GM19324 (cell line): ENCODE measurements around the gene NEK10.

Experiments
- ATAC-seq: cut with Tn5 transposase; IDR thresholded peaks from one replicate; pipeline ENCODE4 v1.9.1; 2021; ENCODE audit warnings: mild to moderate bottlenecking, moderate library complexity; ENCODE audit not compliant: unreplicated experiment, low FRiP score

The NEK10 gene

GRCh38 chr3:27127195-27127594 is 242.0 kb downstream of the NEK10 start:
- ATAC-seq: no peak

DNA sequence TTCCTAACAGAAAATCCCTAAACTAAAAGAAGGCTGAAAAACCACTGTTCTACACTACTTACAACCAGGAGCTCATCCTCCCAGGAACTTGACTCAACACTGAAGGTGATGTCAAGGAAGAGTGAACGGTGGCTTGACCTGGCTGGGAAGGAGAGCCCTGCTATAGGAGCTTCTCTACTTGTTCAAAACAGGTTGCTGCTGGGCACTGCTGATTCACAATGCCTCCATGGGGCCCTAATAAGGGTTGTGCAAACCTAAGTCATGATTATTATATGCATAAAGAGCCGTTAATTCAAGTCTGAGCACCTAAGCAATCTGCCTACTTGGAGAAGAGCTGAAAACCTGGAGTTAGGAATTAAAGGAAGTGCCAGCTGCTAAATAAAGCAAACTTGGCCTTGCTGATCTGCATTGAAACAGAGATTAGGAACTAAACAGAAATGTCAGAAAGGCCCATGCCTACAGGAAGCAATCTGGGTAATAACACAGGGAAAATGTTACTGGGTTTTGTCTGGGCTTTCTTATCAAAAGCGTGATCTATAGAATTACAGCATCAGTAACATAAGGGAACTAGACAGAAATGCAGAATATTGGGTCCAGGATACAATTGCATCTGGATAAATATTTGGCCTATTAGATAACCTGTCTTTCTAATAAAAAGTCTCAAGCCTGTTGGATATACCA is 243.2 kb downstream of the NEK10 start:
- no peak for ATAC-seq

DNA sequence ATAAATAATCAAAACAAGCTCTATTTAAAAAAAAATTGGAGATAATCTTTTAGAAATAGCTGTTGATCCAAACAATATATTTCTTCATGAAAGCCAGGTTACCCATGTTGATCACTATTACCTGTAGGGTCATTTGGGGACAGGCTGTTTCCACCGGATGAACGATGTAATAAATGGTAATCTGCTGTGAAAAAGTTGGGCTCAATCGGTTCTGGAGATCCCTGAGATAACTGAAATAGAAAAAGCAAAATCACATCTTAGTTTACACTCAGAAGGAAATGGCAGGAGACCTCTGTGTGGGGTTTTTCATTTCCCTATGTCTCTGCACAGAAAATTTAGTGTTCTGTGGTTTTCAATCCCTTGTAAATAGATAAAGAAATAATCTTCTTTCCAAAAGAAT is 249.5 kb downstream of the NEK10 start:
- ATAC-seq: no peak

DNA sequence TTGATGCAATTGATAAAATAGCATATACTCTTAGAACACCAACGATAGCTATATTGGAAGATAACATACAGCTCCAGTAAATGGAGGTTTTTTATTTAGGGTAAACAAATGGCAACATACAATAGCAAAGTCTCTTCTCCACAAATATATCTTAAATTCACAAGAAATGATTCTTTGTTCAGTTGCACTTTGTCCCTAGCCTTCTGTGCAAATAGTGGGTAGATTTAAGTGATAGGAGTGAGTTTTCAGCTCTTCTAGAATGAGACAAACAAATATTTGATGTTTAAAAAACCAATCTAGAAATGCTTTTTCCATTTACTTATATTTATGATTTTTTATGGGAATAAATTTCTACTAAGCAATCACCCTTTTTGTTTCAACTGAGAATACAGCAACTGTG is 253.8 kb downstream of the NEK10 start:
- ATAC-seq: no peak

GRCh38 chr3:27114684-27115083 is 254.5 kb downstream of the NEK10 start:
- ATAC-seq: no peak

DNA sequence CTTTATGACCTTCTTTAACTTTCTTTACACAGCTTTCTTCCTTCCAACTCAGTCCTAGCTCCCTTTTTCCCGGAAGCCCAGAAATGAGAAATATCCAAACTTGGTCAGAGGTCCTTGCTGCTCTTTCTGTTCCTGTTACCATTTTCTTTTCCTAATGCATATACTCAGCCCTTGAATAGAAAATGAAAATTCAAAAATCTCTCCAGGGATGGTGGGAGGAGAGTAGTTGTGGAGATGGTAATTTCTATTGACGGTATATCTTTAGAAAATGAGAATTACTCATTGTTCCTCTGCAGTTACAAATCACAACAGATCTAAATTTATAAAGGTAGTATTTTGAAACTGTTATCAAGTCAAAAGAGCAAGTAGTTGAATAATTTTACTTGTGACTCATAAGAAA is 255.1 kb downstream of the NEK10 start:
- no peak for ATAC-seq

DNA sequence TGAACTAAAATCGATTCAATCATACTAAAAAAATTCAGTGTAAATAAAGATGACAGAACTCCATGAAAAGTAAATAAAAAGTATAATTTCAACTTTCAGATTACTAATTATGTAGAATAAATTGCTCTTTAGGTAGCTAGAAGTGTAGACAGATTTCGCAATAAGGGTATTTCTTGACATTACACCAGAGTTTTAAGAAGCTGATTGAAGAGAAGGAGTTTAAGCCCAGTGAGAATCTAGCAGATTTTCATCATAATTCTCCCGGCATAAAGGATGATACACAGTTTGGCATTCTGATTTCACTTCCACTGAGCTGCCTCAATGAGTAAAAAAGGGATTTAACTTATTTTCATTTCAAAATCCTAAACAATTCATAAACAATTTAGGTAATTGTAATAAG is 259.2 kb downstream of the NEK10 start:
- no peak for ATAC-seq

- no peak for ATAC-seq
Measured at GRCh38 chr3:27108322-27108721, 260.9 kb downstream of the NEK10 start.

- ATAC-seq: no peak
Measured at GRCh38 chr3:27105904-27106303, 263.3 kb downstream of the NEK10 start.

GRCh38 chr3:27097182-27097581 is 272.0 kb downstream of the NEK10 start:
- peak; percentile 49 for ATAC-seq

GRCh38 chr3:27095553-27096222 is 273.5 kb downstream of the NEK10 start:
- ATAC-seq: no peak

DNA sequence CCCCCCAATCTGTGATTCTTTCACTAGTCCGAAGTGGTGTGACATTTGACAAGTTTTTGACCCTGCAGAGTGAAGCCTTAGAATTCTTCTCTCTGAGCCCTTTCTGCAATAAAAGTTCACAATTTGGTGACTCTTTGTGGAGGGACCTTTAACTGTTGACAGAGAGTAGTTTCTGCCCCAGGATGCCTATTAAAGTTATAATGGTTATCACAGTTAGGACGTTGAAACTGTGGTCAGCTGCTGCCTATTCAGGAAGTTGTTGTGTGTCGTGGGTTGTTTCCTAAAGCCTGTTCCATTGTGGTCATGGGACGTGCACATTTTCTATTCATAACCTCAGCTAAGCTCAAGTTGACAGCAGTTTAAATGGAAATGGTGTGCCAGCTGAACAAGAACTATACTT is 274.5 kb downstream of the NEK10 start:
- ATAC-seq: no peak

DNA sequence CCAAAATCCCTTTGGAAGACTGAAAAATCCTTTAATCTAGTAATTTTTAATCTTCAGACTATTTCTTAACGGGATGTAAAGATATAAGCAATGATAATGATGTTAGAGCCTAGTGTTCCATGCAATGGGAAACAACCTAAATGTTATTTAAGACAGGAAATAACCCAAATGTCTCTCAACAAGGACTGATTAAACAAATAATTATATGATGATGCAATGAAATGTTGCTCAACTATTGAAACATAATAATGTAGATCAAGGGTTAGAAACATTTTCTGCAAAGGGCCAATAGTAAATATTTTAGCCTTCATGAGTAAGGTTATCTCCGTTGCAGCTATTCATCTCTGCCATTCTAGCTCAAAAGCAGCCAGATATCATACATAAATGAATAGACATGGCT is 275.4 kb downstream of the NEK10 start:
- ATAC-seq: no peak

GRCh38 chr3:27090275-27091041 is 278.7 kb downstream of the NEK10 start:
- no peak for ATAC-seq

DNA sequence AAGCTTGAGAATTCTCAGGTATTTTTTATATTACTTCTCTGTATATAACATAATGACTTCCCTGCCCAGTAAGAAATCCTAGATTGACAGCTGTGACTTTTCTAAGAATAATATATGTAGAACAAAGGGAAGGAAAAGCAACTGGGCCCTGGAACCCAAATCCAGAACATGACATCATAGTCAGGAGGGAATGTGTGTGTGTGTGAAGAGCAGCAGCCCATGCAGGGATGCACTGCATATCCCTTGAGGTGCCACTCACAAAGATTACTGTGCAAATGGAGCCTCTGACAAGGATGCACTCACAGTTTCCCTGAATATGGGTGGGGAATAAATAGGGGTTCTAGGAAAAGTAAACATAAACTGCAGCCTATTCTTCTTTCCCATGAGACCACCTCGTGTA is 279.5 kb downstream of the NEK10 start:
- ATAC-seq: no peak

GRCh38 chr3:27089068-27089467 is 280.1 kb downstream of the NEK10 start:
- no peak for ATAC-seq

DNA sequence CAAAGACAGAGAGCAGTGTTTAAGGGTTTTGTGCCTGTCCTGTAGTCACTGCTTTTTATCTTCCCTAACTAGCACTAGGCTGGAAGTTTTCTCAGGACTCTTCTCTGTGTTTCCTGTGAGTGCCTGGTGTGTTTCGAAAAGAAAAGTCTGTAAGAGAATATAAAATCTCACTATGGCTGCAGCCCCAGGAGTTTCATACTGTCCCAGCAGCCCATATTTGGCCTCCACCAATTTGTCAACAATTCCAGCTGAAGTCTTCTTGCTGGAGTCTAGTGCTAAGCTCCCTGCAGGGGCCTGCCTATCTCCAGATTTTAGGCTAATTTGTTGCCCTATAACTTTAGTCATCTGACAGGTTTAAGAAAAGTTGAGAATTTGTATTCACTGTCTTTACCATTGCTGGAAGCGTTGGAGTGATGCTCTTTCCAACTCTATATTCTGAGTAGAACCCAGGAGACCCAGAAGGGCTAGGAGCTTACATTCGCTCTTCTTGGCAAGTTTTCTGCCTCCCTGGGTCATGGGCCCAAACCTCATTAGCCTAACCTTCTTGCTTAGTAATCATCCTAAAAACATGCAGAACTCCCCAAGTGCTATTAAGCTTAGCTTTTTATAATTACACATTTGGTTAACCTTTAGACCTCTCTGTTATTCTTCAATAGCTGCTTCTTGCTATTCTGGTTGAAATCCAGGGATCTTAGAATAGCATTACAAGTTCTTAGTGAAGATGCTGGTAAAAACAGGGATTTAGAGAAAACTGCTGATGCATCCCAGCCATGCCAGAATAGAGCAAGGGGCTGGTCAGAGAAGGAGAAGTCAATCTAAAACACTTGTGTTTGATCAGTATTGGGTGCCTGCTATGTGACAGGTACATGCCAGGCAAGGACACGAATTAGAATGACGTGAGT is 283.1 kb downstream of the NEK10 start:
- ATAC-seq: no peak

GRCh38 chr3:27081992-27082607 is 287.1 kb downstream of the NEK10 start:
- ATAC-seq: no peak

DNA sequence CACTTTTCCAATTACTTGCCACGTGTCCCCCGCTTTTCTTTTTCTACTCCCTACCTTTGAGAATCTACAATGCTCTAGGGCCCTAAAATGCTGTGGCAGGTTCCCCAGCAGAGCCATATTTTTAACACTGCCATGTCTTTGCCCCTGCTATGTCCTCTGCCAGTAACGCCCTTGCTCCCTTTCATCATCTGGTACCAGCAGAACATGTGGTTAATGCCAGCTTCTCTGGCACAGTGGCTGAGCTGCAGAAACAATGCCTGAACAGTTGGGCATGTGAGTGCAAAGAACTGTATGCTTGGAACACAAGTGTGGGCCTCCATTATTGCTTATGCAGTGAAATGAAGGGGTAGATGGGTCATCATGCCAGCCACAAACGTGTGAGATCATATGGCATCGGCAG is 287.6 kb downstream of the NEK10 start:
- ATAC-seq: no peak

GRCh38 chr3:27080258-27080525 is 289.0 kb downstream of the NEK10 start:
- no peak for ATAC-seq
